ENCODE measurements around the gene GNG3.
"Not testable (repeated sequence)": the region's sequence is repeated elsewhere in the genome, so short reads cannot be mapped to it uniquely, and the experiment has no call there.

Gene GNG3

DNA sequence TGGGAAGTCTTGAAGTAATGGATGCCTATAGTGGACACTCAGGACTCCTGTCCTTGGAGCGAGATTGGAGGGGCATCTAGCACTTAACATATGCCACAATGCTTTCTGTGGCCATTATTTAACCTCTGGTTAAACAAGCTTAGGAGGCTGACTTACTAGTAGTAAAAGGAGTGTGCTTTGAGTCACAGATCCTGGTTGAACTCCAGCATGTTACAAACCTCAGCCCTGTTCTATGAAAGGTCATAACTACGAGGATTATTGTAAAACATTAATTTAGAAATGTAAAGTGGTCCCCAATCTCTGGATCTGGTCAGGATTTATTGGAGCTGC is 34.3 kb upstream of the GNG3 start:
- Histone ChIP-seq H3K9ac (ENCODE audit: low read depth, low read length) (0 out of 2 replicates have a peak overlapping the region, but pooled peaks have one; percentile 90), H3K9me3 (ENCODE audit: insufficient read depth, low read length, severe bottlenecking) (no peaks in the 10 kb centered on the region), H4K20me1 (ENCODE audit: insufficient read depth, low read length) (peaks cover 4% of the 10 kb centered on the region; the same call in 1 of the 2 replicates), H3K4me1 (ENCODE audit: insufficient read depth, low read length) (peaks cover 60% of the 10 kb centered on the region), H3K4me2 (ENCODE audit: insufficient read depth, low read length) (peak overlapping the region; percentile 82), H3K36me3 (ENCODE audit: insufficient read depth, low read length) (peaks cover 48% of the 10 kb centered on the region), H3K79me2 (ENCODE audit: insufficient read depth, low read length) (peaks cover 78% of the 10 kb centered on the region), H2AFZ (ENCODE audit: low read depth, low read length) (no peak overlapping the region), H3K4me3 (ENCODE audit: low read depth in 1 of 2, low read length in 2 of 2) (peak overlapping the region in 1 of 2 experiments; percentile 91; a peak in 1 of 4 replicates), H3K27me3 (ENCODE audit: insufficient read depth, low read length, poor library complexity) (no peaks in the 10 kb centered on the region), H3K27ac (ENCODE audit: low read length) (no peak overlapping the region)
- no peak for TF ChIP-seq EZH2 (IDR thresholded peaks at IDR 0.05; ENCODE audit: borderline replicate concordance, low read depth, low read length, severe bottlenecking)
- no peak for ATAC-seq (ENCODE audit: insufficient read depth, low read depth)
- DNase-seq: no peak

- not testable (repeated sequence) for H3K27ac ChIP-seq (ENCODE audit: low read length); ATAC-seq (ENCODE audit: insufficient read depth, low read depth); H4K20me1 ChIP-seq (ENCODE audit: insufficient read depth, low read length); H3K9me3 ChIP-seq (ENCODE audit: insufficient read depth, low read length, severe bottlenecking); DNase-seq; H3K27me3 ChIP-seq (ENCODE audit: insufficient read depth, low read length, poor library complexity); H2AFZ ChIP-seq (ENCODE audit: low read depth, low read length); H3K4me2 ChIP-seq (ENCODE audit: insufficient read depth, low read length); H3K4me3 ChIP-seq (ENCODE audit: low read depth in 1 of 2, low read length in 2 of 2); H3K9ac ChIP-seq (ENCODE audit: low read depth, low read length)
- peaks cover 41% of the 10 kb centered on the region for H3K36me3 ChIP-seq (ENCODE audit: insufficient read depth, low read length)
- peaks cover 60% of the 10 kb centered on the region for H3K4me1 ChIP-seq (ENCODE audit: insufficient read depth, low read length)
- peaks cover 77% of the 10 kb centered on the region for H3K79me2 ChIP-seq (ENCODE audit: insufficient read depth, low read length)
These were observed 32.1 kb upstream of the GNG3 start for GRCh38 chr11:62675415-62675814.

GRCh38 chr11:62676698-62677097 is 30.8 kb upstream of the GNG3 start:
- TF ChIP-seq EZH2 (IDR thresholded peaks at IDR 0.05; ENCODE audit: borderline replicate concordance, low read depth, low read length, severe bottlenecking) (no peak), CTCF (IDR thresholded peaks at IDR 0.05; ENCODE audit: borderline replicate concordance, extremely low read depth, low read length, poor library complexity, severe bottlenecking) (no peak)

GRCh38 chr11:62677156-62677555 is 30.3 kb upstream of the GNG3 start:
- no peak for TF ChIP-seq CTCF (IDR thresholded peaks at IDR 0.05; ENCODE audit: borderline replicate concordance, extremely low read depth, low read length, poor library complexity, severe bottlenecking)
- no peak for TF ChIP-seq EZH2 (IDR thresholded peaks at IDR 0.05; ENCODE audit: borderline replicate concordance, low read depth, low read length, severe bottlenecking)
- Histone ChIP-seq H3K36me3 (ENCODE audit: insufficient read depth, low read length) (peaks cover 41% of the 10 kb centered on the region), H3K4me3 (ENCODE audit: low read depth in 1 of 2, low read length in 2 of 2) (peak overlapping the region in 1 of 2 experiments; percentile 100; a peak in 1 of 4 replicates), H3K4me1 (ENCODE audit: insufficient read depth, low read length) (peaks cover 49% of the 10 kb centered on the region), H4K20me1 (ENCODE audit: insufficient read depth, low read length) (peaks cover 6% of the 10 kb centered on the region; the same call in 1 of the 2 replicates), H3K79me2 (ENCODE audit: insufficient read depth, low read length) (peaks cover 59% of the 10 kb centered on the region), H3K27me3 (ENCODE audit: insufficient read depth, low read length, poor library complexity) (no peaks in the 10 kb centered on the region), H2AFZ (ENCODE audit: low read depth, low read length) (no peak overlapping the region), H3K9ac (ENCODE audit: low read depth, low read length) (peak overlapping the region; percentile 94; the same call in 1 of the 2 replicates), H3K4me2 (ENCODE audit: insufficient read depth, low read length) (peak overlapping the region; percentile 98), H3K9me3 (ENCODE audit: insufficient read depth, low read length, severe bottlenecking) (no peaks in the 10 kb centered on the region), H3K27ac (ENCODE audit: low read length) (no peak overlapping the region)
- no peak for DNase-seq
- no peak for ATAC-seq (ENCODE audit: insufficient read depth, low read depth)

More at GRCh38 chr11:62676698-62677097, 30.8 kb upstream of the GNG3 start:
- H4K20me1 ChIP-seq (ENCODE audit: insufficient read depth, low read length): peaks cover 6% of the 10 kb centered on the region; the same call in 1 of the 2 replicates
- peak overlapping the region; percentile 98; the same call in 1 of the 2 replicates for H3K4me2 ChIP-seq (ENCODE audit: insufficient read depth, low read length)
- H3K79me2 ChIP-seq (ENCODE audit: insufficient read depth, low read length): peaks cover 64% of the 10 kb centered on the region
- H3K27ac ChIP-seq (ENCODE audit: low read length): no peak overlapping the region
- no peak overlapping the region for H2AFZ ChIP-seq (ENCODE audit: low read depth, low read length)
- no peaks in the 10 kb centered on the region for H3K9me3 ChIP-seq (ENCODE audit: insufficient read depth, low read length, severe bottlenecking)
- peaks cover 41% of the 10 kb centered on the region for H3K36me3 ChIP-seq (ENCODE audit: insufficient read depth, low read length)
- ATAC-seq (ENCODE audit: insufficient read depth, low read depth): no peak
- peaks cover 53% of the 10 kb centered on the region for H3K4me1 ChIP-seq (ENCODE audit: insufficient read depth, low read length)
- H3K9ac ChIP-seq (ENCODE audit: low read depth, low read length): no peak overlapping the region
- H3K4me3 ChIP-seq (ENCODE audit: low read depth in 1 of 2, low read length in 2 of 2): no peak overlapping the region
- DNase-seq: no peak
- no peaks in the 10 kb centered on the region for H3K27me3 ChIP-seq (ENCODE audit: insufficient read depth, low read length, poor library complexity)
